SH-SY5Y (cell line): Measurements from ENCODE around the gene PTPRK.

Experiments
- GATA2 ChIP-seq: IDR thresholded peaks from 2 replicates; pipeline ENCODE4 v1.6.1; 2011; ENCODE audit warnings: mild to moderate bottlenecking, low read depth, low read length
- GATA3 ChIP-seq: IDR thresholded peaks from 2 replicates; pipeline ENCODE4 v1.6.1; 2011; ENCODE audit warnings: low read depth, mild to moderate bottlenecking, low read length, moderate library complexity

The PTPRK gene

GRCh38 chr6:128206610-128207426 is 313.6 kb downstream of the PTPRK start:
- TF ChIP-seq GATA3 (no peak), GATA2 (no peak)

- TF ChIP-seq GATA2 = no peak
- TF ChIP-seq GATA3 = no peak
Measured at GRCh38 chr6:128204616-128205015, 315.8 kb downstream of the PTPRK start.

- no peak for TF ChIP-seq GATA3
- TF ChIP-seq GATA2 = no peak
Measured at GRCh38 chr6:128202169-128202765, 318.1 kb downstream of the PTPRK start.

- TF ChIP-seq GATA3 (no peak), GATA2 (no peak)
Measured at GRCh38 chr6:128200789-128201188, 319.6 kb downstream of the PTPRK start.

GRCh38 chr6:128199461-128199860 is 320.9 kb downstream of the PTPRK start:
- no peak for TF ChIP-seq GATA3
- no peak for TF ChIP-seq GATA2

GRCh38 chr6:128192972-128193371 is 327.4 kb downstream of the PTPRK start:
- TF ChIP-seq GATA2 (no peak), GATA3 (no peak)

- TF ChIP-seq GATA2 = no peak
- TF ChIP-seq GATA3 = no peak
Measured at GRCh38 chr6:128188678-128189077, 331.7 kb downstream of the PTPRK start.

- TF ChIP-seq GATA2 (no peak), GATA3 (no peak)
Measured at GRCh38 chr6:128186729-128187128, 333.7 kb downstream of the PTPRK start.

GRCh38 chr6:128179876-128180438 is 340.4 kb downstream of the PTPRK start:
- no peak for TF ChIP-seq GATA2
- TF ChIP-seq GATA3 = no peak

GRCh38 chr6:128174724-128175123 is 345.7 kb downstream of the PTPRK start:
- TF ChIP-seq GATA3 (no peak), GATA2 (no peak)

- no peak for TF ChIP-seq GATA2
- TF ChIP-seq GATA3 = no peak
Measured at GRCh38 chr6:128172752-128173682, 347.4 kb downstream of the PTPRK start.

- no peak for TF ChIP-seq GATA3
- no peak for TF ChIP-seq GATA2
Measured at GRCh38 chr6:128172081-128172480, 348.3 kb downstream of the PTPRK start.

- TF ChIP-seq GATA3 (no peak), GATA2 (no peak)
Measured at GRCh38 chr6:128171182-128171581, 349.2 kb downstream of the PTPRK start.

GRCh38 chr6:128168244-128168643 is 352.2 kb downstream of the PTPRK start:
- TF ChIP-seq GATA3 (no peak), GATA2 (no peak)
